ENCODE data around the gene MGAT4C.

DNA sequence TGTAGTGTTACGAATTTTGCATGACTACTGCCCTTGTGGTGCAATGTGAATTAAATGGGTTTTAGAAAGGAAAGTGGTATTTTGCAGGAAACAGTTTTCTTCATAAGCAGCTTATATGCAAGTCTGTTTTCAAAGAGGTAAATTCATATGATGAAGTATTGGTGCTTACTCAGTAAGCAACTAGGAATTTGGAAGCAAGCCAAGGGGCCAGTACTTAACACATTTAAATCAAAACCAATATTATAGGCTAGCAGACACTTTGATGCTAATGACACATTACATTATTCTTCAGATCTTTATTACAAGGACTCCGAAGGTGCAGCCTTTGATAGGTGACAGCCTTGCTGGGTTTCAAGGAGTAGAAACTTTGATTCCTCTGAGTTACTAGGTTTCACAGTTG, 23.1 kb downstream of the MGAT4C start:
- TF ChIP-seq, protein P1, sequence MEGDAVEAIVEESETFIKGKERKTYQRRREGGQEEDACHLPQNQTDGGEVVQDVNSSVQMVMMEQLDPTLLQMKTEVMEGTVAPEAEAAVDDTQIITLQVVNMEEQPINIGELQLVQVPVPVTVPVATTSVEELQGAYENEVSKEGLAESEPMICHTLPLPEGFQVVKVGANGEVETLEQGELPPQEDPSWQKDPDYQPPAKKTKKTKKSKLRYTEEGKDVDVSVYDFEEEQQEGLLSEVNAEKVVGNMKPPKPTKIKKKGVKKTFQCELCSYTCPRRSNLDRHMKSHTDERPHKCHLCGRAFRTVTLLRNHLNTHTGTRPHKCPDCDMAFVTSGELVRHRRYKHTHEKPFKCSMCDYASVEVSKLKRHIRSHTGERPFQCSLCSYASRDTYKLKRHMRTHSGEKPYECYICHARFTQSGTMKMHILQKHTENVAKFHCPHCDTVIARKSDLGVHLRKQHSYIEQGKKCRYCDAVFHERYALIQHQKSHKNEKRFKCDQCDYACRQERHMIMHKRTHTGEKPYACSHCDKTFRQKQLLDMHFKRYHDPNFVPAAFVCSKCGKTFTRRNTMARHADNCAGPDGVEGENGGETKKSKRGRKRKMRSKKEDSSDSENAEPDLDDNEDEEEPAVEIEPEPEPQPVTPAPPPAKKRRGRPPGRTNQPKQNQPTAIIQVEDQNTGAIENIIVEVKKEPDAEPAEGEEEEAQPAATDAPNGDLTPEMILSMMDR (IDR thresholded peaks at IDR 0.05), result no peak
- TF ChIP-seq POLR2A (IDR thresholded peaks at IDR 0.05) (no peak), POLR2AphosphoS5 (IDR thresholded peaks at IDR 0.05) (no peak)

Data from stomach (tissue), 4 donors.